Stimulated activated CD8-positive, alpha-beta memory T cell treated with anti-CD3 and anti-CD28 coated beads, Interleukin-4, amount 100 ng/mL, for 4 hours (primary cell): ENCODE data around the gene CST1.
"Not testable (repeated sequence)": the region's sequence is repeated elsewhere in the genome, so short reads cannot be mapped to it uniquely, and the experiment has no call there.

Experiments
- DNase-seq, 2 donors: peaks; one replicate each; pipeline ENCODE4 v3.0.0-alpha.2; 2020; ENCODE audit warnings: low read depth in 2 of 2, low spot score in 1 of 2

Gene CST1

GRCh38 chr20:23755131-23755611 is 4.4 kb upstream of the CST1 start:
- DNase-seq = not testable (repeated sequence)

GRCh38 chr20:23754731-23755130 is 4.0 kb upstream of the CST1 start:
- no peak for DNase-seq

GRCh38 chr20:23753589-23753988 is 2.9 kb upstream of the CST1 start:
- no peak for DNase-seq

- DNase-seq = no peak
These were observed 2.4 kb upstream of the CST1 start for GRCh38 chr20:23753194-23753548.

GRCh38 chr20:23752481-23753193 is 1.9 kb upstream of the CST1 start:
- no peak for DNase-seq

- no peak for DNase-seq
These were observed 1.3 kb upstream of the CST1 start for GRCh38 chr20:23752019-23752418.

- DNase-seq = no peak
These were observed 989 bp downstream of the CST1 start for GRCh38 chr20:23749746-23750145.

- DNase-seq = not testable (repeated sequence)
These were observed 1.8 kb downstream of the CST1 start for GRCh38 chr20:23748975-23749374.

- not testable (repeated sequence) for DNase-seq
These were observed 3.2 kb downstream of the CST1 start for GRCh38 chr20:23747551-23747950.

GRCh38 chr20:23747092-23747491 is 3.6 kb downstream of the CST1 start:
- not testable (repeated sequence) for DNase-seq

- DNase-seq = no peak
These were observed 4.4 kb downstream of the CST1 start for GRCh38 chr20:23746321-23746720.

- no peak for DNase-seq
These were observed 5.5 kb downstream of the CST1 start for GRCh38 chr20:23745247-23745646.

- no peak for DNase-seq
These were observed 5.9 kb downstream of the CST1 start for GRCh38 chr20:23744817-23745216.

GRCh38 chr20:23735391-23735790 is 15.3 kb downstream of the CST1 start:
- DNase-seq = not testable (repeated sequence)

- not testable (repeated sequence) for DNase-seq
These were observed 15.8 kb downstream of the CST1 start for GRCh38 chr20:23734949-23735348.

- DNase-seq = not testable (repeated sequence)
These were observed 16.3 kb downstream of the CST1 start for GRCh38 chr20:23734440-23734839.

GRCh38 chr20:23727016-23727415 is 23.7 kb downstream of the CST1 start:
- no peak for DNase-seq

GRCh38 chr20:23725102-23725501 is 25.6 kb downstream of the CST1 start:
- DNase-seq = no peak

GRCh38 chr20:23723659-23724307 is 27.0 kb downstream of the CST1 start:
- DNase-seq = not testable (repeated sequence)

GRCh38 chr20:23722851-23723250 is 27.9 kb downstream of the CST1 start:
- not testable (repeated sequence) for DNase-seq

GRCh38 chr20:23721962-23722361 is 28.8 kb downstream of the CST1 start:
- DNase-seq = no peak

GRCh38 chr20:23719351-23719750 is 31.4 kb downstream of the CST1 start:
- not testable (repeated sequence) for DNase-seq

- not testable (repeated sequence) for DNase-seq
These were observed 39.0 kb downstream of the CST1 start for GRCh38 chr20:23711778-23712177.
